HG02938 (cell line): Measurements from ENCODE around the gene CD300LG.
"Not testable (repeated sequence)": the region's sequence is repeated elsewhere in the genome, so short reads cannot be mapped to it uniquely, and the experiment has no call there.

Experiments used
- ATAC-seq: cut with Tn5 transposase; IDR thresholded peaks from one replicate; pipeline ENCODE4 v1.9.1; 2021; ENCODE audit warnings: mild to moderate bottlenecking, moderate library complexity; ENCODE audit not compliant: unreplicated experiment

CD300LG gene

DNA sequence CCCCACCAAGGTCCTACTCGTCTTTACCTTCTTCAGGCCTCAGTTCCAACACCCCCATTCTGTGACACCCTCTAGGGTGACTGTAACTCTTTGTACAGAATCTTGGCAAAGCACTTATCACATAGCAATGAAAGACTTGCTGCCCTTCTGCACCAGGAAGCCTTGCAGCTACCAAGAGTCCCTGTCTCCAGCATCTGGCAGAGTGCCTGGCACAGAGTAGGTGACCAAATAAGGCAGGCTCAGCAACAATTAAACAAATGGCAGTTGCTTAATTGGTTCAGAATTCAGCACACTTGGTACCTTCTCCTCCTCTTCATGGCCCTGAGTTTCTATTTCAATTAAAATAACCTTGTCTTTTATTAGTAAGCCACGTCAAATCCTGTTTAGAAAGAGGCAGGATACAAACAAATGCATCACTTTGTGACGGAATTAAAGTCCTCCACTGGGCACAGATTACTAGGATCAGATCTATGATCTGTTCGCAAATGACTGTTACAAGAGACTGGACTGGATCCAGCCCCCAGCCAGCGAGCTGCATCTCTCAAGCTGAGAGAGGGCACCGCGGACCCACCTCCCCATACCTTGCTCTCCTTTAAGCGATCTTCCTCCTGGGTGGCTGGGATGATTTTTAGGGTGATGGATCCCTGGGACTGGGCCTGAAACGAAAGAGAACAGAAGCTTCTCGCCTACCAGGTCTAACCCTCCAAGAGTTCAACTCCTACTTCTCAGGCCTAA is 23.5 kb upstream of the CD300LG start:
- no peak for ATAC-seq

GRCh38 chr17:43825567-43825966 is 21.4 kb upstream of the CD300LG start:
- ATAC-seq: no peak

DNA sequence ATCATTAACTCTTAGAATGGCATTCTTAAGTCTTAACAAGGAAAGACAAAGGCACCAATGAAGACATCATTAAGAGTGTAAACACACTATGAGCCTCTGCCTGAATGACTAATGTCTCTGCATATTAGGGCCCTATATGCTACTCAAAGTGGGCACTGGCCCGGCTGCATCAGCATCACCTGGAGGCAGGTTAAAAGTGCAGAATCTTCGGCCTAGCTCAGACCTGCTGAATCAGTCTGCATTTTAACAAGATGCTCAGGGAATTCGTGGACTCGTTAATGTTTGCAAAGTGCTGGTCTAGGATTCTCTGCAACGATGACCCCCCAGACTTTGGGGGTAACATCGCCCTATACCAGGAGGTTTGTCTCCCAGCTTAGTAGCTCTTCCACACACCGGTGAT is 20.8 kb upstream of the CD300LG start:
- no peak for ATAC-seq

GRCh38 chr17:43827596-43827995 is 19.4 kb upstream of the CD300LG start:
- ATAC-seq: no peak

GRCh38 chr17:43829738-43830137 is 17.2 kb upstream of the CD300LG start:
- ATAC-seq: no peak

DNA sequence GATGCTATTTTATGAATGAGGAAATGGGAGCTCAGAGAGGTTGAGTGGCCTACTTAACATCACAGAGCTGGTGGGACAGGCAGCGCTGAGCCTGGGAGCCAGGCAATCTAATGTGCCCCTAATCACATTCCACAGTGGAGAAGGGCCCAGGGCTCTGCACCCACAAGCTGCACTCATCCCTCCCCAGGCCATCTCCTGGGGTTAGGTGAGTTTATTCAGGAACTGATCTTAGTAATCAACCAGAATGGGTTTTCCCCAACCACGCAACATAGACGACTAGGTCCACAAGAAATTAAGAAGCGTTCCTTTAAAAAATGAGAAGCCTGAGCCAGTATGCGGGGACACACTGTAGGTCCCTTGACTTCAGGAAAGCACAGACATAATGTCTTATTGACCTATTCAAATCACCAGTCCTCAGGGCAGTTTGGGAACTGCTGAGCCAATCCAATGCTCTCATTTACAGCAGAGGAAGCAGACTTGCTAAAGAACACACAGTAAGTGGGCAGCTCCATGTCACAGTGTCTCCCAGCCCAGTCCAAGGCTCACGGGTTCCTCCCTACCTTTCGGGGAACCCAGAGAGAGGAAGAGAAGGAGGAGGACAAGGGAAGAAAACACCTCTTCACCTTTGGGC is 16.4 kb upstream of the CD300LG start:
- ATAC-seq: no peak

GRCh38 chr17:43831633-43832032 is 15.3 kb upstream of the CD300LG start:
- ATAC-seq: no peak

- ATAC-seq: no peak
Measured at GRCh38 chr17:43832168-43832975, 14.6 kb upstream of the CD300LG start.

GRCh38 chr17:43832976-43833829 is 13.8 kb upstream of the CD300LG start, which contains the start of gene MPP3:
MPP3 (minus strand) TSS chr17:43833146; CDS start chr17:43831906, 1,240 bp downstream.
- ATAC-seq: no peak

DNA sequence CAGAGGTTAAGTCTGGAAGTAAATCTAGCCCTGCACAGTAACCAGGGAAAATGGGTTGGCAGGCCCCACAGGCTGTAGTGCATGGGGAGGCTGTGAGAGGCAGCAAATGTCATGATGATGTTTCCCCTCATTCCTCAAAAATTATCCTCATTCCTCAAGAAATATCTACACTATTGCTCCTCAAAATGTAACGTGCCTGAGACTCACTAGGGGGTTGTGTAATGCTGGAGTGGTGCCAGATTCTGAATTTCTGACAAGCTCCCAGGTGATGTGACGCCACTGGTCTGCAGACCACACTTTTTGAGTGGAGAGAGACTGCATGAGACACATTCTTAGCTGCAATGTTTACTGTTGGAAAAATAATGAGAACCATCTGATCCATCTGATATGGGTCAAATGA is 12.9 kb upstream of the CD300LG start:
- no peak for ATAC-seq

DNA sequence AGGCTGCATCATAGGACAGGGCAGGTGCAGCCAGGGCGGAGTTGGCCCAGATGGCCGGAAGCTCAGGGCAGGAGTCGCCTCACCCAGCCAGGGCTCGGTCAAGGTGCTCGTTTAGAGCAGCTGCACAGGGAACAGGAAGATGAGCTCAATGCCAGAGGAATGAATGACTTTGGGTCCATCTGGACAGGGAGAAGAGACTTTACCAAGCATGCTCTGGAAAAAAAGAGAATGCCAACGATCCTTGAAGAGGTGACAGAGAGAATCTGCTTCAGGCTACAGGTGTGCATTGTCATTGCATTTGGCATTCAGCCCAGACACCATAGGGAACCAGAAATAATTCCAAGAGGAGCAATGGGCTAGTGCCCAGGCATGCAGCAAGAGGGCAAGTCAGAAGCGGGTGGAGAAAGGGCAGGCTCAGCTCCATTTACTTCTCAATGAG is 7.3 kb upstream of the CD300LG start:
- ATAC-seq: no peak

DNA sequence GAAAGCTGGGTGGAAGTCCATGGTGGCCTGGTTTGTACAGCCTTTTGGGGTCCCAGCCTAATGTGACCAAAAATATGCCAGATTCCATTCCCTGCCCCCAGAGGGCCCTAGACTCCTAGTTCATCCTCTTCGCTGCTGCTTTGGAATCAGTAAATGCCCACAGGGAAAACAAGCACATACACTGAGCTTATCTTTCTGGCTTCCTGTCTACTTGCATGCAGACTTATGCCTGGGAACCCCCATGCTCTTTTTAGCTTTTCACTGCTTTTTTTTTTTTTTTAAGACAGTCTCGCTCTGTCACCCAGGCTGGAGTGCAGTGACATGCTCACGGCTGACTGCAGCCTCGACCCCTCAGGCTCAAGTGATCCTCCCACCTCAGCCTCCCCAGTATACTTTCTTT is 6.2 kb upstream of the CD300LG start:
- ATAC-seq: no peak

GRCh38 chr17:43841282-43841681 is 5.7 kb upstream of the CD300LG start:
- ATAC-seq: no peak

DNA sequence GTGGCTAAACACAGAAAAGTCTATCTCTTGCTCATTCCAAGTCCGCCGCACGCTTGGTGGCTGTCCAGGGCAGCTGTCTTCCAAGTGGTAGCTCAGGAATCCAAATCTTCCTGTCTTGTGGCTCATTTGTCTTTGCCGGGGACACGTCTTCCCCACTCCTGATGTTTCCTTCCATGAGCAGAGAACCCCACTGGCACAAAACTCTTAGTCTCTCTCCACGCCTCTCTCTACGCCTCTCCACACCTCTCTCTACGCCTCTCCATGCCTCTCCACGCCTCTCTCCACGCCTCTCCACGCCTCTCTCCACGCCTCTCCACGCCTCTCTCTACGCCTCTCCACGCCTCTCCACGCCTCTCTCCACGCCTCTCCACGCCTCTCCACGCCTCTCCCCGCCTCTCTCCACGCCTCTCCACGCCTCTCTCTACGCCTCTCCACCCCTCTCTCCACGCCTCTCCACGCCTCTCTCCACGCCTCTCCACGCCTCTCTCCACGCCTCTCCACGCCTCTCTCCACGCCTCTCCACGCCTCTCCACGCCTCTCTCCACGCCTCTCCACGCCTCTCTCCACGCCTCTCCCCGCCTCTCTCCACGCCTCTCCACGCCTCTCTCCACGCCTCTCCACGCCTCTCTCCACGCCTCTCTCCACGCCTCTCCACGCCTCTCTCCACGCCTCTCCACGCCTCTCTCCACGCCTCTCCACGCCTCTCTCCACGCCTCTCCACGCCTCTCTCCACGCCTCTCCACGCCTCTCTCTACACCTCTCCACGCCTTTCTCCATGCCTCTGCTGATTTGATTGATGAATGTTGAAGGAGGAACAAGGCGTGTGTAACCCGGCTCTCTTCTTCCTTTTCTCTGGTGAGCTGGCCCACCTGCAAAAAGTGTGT is 4.6 kb upstream of the CD300LG start:
- not testable (repeated sequence) for ATAC-seq

- ATAC-seq: no peak
Measured at GRCh38 chr17:43842975-43843325, 4.0 kb upstream of the CD300LG start.

- no peak for ATAC-seq
Measured at GRCh38 chr17:43844241-43844640, 2.7 kb upstream of the CD300LG start.

GRCh38 chr17:43845766-43846165 is 1.2 kb upstream of the CD300LG start:
- no peak for ATAC-seq

- no peak for ATAC-seq
Measured at GRCh38 chr17:43846221-43846712, 709 bp upstream of the CD300LG start.

- ATAC-seq: no peak
Measured at GRCh38 chr17:43848601-43849000, 1.6 kb downstream of the CD300LG start.

DNA sequence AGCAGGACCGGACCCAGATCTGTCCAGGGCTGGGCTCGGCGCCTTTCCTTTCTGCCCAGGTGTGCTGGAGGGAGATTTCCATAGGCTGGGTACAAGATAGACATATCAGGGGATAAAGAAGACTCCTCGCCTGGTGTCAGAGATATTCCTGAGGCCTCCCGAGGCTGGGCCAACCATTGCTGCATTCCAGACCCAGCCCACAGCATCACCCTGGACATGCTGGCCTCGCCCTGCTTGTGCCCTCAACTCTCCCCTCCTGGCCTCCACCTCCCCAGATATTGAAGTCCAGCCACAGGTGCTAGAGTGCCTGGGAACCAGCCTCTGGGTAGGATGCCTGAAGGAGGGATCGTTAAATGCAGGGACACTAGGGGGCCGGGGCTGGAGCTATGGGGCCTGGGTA is 2.1 kb downstream of the CD300LG start:
- no peak for ATAC-seq
